Heart left ventricle (tissue), 13 donors: ENCODE results near the gene SLC7A11.

Experiments used
- CTCF ChIP-seq, 12 donors: fragments of 200-600 bp; sonication (generic) in 4 of 12; IDR thresholded peaks; one replicate each; pipeline versions ENCODE4 v1.5.0 to v1.8.0; 2018 to 2022; ENCODE audit warnings: antibody characterized with exemption in 12 of 12, mild to moderate bottlenecking in 5 of 12
- POLR2A ChIP-seq, 2 donors: fragments of 450-650 bp; IDR thresholded peaks; one replicate each; pipeline ENCODE4 v1.6.1; 2017; ENCODE audit warnings: antibody characterized with exemption in 2 of 2, mild to moderate bottlenecking in 2 of 2, moderate library complexity in 2 of 2
- donor health status: ischemic (EF 13 %, LVEDD 7.1; RV severe dilation, severe dysfunction).
- donor health status: DM: no; HTN: yes; CAD: no.
- donor health status: DM: no; HTN: no; CAD: no.
- donor health status: ischemic (EF 25% LVEDD 6.9; RV normal size, moderate dysfunction).
- donor health status: ischemic (EF 25% LVEDD 5.7; RV mildly dilated, moderate dysfunction).
- donor health status: ischemic (EF 35%, LVEDD 5.7; RV mildly dilated, moderate dysfunction).
- donor health status: nonischemic (EF 11% LVEDD 7.7; RV severe dilation, severe dysfunction).
- donor health status: DM: yes; HTN: yes; CAD: no.
- donor health status: PGD.
- donor health status: ischemic (EF 29% LVEDD 5.4; RV normal size, mild dysfunction).
- donor health status: nonischemic (EF 23%, LVEDD 6.1; RV moderate dilation, normal function).

- TF ChIP-seq CTCF (IDR thresholded peaks at IDR 0.05) (no peak), POLR2A (IDR thresholded peaks at IDR 0.05) (no peak)
Measured at GRCh38 chr4:138275216-138275615, 33.1 kb upstream of the SLC7A11 start.
